Measurements from ENCODE around the gene ATF4.

Gene ATF4

DNA sequence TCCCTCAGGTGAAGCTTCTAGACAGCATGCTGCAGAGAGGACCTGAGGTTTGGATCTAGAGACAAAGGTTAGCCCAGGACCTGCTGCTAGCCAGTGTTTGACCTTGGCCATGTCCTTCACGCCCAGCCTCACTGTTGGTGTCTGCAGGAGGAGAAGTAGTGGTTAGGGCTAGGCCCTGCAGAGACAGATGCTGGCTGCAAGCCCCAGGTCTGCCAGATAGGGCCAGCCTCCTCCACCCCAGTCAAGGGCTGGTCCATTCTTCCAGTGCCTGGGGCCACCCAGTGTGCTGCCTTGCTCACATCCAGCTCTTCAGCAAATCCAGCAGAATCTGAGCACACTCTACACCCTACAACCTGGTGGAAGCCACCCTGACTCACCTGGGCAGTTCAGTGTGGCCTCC, 39.8 kb upstream of the ATF4 start:
- ChIA-PET POLR2A (interaction anchor here (0.7 kb wide), 2 partner anchors 10 to 40 kb away, joined by 3 read pairs; partner anchors contain the start of gene ATF4), CTCF (no interaction called here)
- TF ChIP-seq, protein P1, sequence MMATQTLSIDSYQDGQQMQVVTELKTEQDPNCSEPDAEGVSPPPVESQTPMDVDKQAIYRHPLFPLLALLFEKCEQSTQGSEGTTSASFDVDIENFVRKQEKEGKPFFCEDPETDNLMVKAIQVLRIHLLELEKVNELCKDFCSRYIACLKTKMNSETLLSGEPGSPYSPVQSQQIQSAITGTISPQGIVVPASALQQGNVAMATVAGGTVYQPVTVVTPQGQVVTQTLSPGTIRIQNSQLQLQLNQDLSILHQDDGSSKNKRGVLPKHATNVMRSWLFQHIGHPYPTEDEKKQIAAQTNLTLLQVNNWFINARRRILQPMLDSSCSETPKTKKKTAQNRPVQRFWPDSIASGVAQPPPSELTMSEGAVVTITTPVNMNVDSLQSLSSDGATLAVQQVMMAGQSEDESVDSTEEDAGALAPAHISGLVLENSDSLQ (IDR thresholded peaks at IDR 0.05): no peak
- TF ChIP-seq L3MBTL2 (conservative IDR thresholded peaks at IDR 0.05) (no peak), FOXM1 (IDR thresholded peaks at IDR 0.05; ENCODE audit: borderline replicate concordance) (no peak), TARDBP (IDR thresholded peaks at IDR 0.05) (no peak), NFRKB (IDR thresholded peaks at IDR 0.05) (no peak), ZNF384 (IDR thresholded peaks at IDR 0.05) (no peak), LEF1 (IDR thresholded peaks at IDR 0.05; ENCODE audit: borderline replicate concordance) (no peak), ARNT (IDR thresholded peaks at IDR 0.05) (no peak), SUZ12 (IDR thresholded peaks at IDR 0.05) (no peak), ELF4 (IDR thresholded peaks at IDR 0.05) (no peak), SP1 (IDR thresholded peaks at IDR 0.05) (no peak), FOXA1 (IDR thresholded peaks at IDR 0.05) (no peak), FOXK2 (IDR thresholded peaks at IDR 0.05) (no peak), BHLHE40 (IDR thresholded peaks at IDR 0.05; ENCODE audit: borderline replicate concordance) (no peak), CTBP1 (IDR thresholded peaks at IDR 0.05; ENCODE audit: borderline replicate concordance) (no peak), HDGF (IDR thresholded peaks at IDR 0.05; ENCODE audit: borderline replicate concordance) (no peak)
- no peak for DNase-seq (ENCODE audit: extremely low spot score)

DNA sequence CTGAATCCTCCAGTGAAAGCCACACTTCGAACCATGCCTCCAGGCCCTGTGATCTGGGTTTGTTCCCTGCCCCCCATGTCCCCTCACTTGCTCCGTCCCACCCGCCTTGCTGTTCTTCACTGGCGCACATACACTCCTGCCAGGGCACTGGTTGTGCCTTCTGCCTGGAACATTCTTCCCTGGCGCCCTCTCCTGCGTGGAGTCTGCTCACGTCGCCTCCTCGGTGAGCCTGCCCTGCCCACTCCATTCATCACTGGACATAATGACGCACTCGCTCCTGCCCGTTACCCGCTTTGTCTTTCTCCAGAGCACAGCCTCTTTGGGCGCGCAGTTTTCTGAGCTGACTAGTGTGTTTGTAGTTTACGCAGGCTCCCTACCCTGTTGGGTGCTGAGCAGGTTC, 39.3 kb upstream of the ATF4 start:
- TF ChIP-seq SP1 (IDR thresholded peaks at IDR 0.05): no peak
- no peak for TF ChIP-seq FOXM1 (IDR thresholded peaks at IDR 0.05; ENCODE audit: borderline replicate concordance)
- TF ChIP-seq LEF1 (IDR thresholded peaks at IDR 0.05; ENCODE audit: borderline replicate concordance): no peak
- TF ChIP-seq FOXA1 (IDR thresholded peaks at IDR 0.05): no peak
- no peak for TF ChIP-seq SUZ12 (IDR thresholded peaks at IDR 0.05)
- no peak for TF ChIP-seq ELF4 (IDR thresholded peaks at IDR 0.05)
- no peak for TF ChIP-seq ZNF384 (IDR thresholded peaks at IDR 0.05)
- TF ChIP-seq FOXK2 (IDR thresholded peaks at IDR 0.05): no peak
- TF ChIP-seq NFRKB (IDR thresholded peaks at IDR 0.05): no peak
- no peak for TF ChIP-seq BHLHE40 (IDR thresholded peaks at IDR 0.05; ENCODE audit: borderline replicate concordance)
- no peak for TF ChIP-seq L3MBTL2 (conservative IDR thresholded peaks at IDR 0.05)
- TF ChIP-seq ARNT (IDR thresholded peaks at IDR 0.05): no peak
- no peak for TF ChIP-seq CTBP1 (IDR thresholded peaks at IDR 0.05; ENCODE audit: borderline replicate concordance)

DNA sequence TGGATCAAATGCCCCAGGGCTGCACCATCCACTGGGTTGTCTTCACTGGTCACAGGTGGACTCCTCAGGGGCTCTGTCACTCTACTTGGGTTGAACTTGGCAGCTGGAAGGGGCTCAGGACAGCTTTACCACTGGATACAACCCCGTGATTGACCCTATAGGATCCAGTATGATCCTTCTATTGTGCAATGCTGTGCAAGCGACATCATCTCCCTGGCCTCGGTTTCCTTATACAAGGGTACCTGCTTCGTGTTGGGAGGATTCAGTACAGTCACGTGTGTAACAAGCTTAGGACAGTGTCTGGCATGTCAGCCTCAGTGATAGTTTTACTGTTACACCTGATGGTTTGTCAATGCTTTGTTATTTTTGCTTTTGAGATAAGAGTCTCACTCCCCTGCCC, 38.8 kb upstream of the ATF4 start:
- TF ChIP-seq SUZ12 (IDR thresholded peaks at IDR 0.05) (no peak), TARDBP (IDR thresholded peaks at IDR 0.05) (no peak), ELF4 (IDR thresholded peaks at IDR 0.05) (no peak), HDGF (IDR thresholded peaks at IDR 0.05; ENCODE audit: borderline replicate concordance) (no peak), SP1 (IDR thresholded peaks at IDR 0.05) (no peak), FOXK2 (IDR thresholded peaks at IDR 0.05) (no peak), ARNT (IDR thresholded peaks at IDR 0.05) (no peak), BHLHE40 (IDR thresholded peaks at IDR 0.05; ENCODE audit: borderline replicate concordance) (no peak), FOXA1 (IDR thresholded peaks at IDR 0.05) (no peak), LEF1 (IDR thresholded peaks at IDR 0.05; ENCODE audit: borderline replicate concordance) (no peak), L3MBTL2 (conservative IDR thresholded peaks at IDR 0.05) (no peak), CTBP1 (IDR thresholded peaks at IDR 0.05; ENCODE audit: borderline replicate concordance) (no peak)
- TF ChIP-seq, protein P1 (IDR thresholded peaks at IDR 0.05): no peak
- ChIA-PET POLR2A (interaction anchor here (1.1 to 1.2 kb wide), 2 partner anchors 9 to 21 kb away, joined by 3 read pairs; partner anchors contain the start of gene MIEF1), CTCF (interaction anchor here (0.6 kb wide), 1 partner anchor 1328 kb away, joined by 4 read pairs; no protein-coding TSS in a partner anchor)
- no peak for DNase-seq (ENCODE audit: extremely low spot score)

More for the DNA sequence above, 39.3 kb upstream of the ATF4 start:
- ChIA-PET POLR2A (interaction anchor here (1.1 to 1.2 kb wide), 2 partner anchors 9 to 21 kb away, joined by 3 read pairs; partner anchors contain the start of gene MIEF1), CTCF (no interaction called here)
- no peak for DNase-seq (ENCODE audit: extremely low spot score)

DNA sequence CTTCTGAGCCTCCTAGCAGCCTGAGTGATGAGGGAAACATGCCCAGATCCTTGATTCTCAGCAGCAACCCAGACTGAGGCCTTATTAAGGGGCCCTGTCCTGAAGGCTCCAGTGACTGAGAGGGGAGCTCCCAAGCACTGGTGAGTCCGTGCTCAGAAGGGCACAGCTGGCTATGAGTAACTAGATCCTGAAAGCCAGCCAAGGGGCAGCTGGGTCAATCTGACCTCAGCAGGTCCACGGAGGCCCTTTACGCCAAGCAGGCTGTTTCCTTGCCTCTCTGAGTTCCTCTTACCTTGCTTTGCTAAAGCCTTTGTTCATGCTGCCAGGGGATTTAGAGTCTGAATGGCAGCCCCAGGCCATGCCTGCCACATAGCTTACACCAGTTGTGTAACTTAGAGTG, 37.6 kb upstream of the ATF4 start:
- no peak for TF ChIP-seq TARDBP (IDR thresholded peaks at IDR 0.05)
- TF ChIP-seq NFRKB (IDR thresholded peaks at IDR 0.05): no peak
- no peak for TF ChIP-seq ZNF384 (IDR thresholded peaks at IDR 0.05)
- TF ChIP-seq ELF4 (IDR thresholded peaks at IDR 0.05): no peak
- POLR2A ChIA-PET: interaction anchor here (0.6 to 1.7 kb wide), 6 partner anchors 15 to 163 kb away, joined by 3 to 10 read pairs (median 4); partner anchors contain the start of genes ATF4, MIEF1 and RPL3
- no peak for DNase-seq (ENCODE audit: extremely low spot score)
- CTCF ChIA-PET: interaction anchor here (1.6 kb wide), 1 partner anchor 46 kb away, joined by 4 read pairs; no protein-coding TSS in a partner anchor

DNA sequence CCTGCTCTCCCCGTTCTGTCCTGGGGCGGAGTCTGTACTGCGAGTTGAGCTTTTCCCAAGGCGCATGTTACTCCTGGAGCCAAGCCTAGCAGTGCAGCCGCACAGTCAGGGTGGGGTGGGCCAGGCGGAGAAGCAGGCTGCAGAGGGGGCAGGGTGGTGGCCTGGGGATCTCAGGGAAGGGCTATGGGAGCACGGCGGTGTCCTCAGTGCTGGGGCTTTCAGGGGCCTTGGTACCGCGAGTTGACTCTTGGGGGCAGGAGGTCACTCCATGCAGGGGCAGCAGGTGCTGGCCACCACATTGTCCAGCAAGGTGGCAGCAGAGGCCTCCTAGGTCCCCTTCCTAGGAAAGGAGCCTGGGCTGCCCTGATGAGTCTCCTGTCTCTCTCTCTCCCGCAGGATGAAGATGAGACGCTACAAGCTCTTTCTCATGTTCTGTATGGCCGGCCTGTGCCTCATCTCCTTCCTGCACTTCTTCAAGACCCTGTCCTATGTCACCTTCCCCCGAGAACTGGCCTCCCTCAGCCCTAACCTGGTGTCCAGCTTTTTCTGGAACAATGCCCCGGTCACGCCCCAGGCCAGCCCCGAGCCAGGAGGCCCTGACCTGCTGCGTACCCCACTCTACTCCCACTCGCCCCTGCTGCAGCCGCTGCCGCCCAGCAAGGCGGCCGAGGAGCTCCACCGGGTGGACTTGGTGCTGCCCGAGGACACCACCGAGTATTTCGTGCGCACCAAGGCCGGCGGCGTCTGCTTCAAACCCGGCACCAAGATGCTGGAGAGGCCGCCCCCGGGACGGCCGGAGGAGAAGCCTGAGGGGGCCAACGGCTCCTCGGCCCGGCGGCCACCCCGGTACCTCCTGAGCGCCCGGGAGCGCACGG, 33.2 kb upstream of the ATF4 start:
- CTCF ChIA-PET: no interaction called here
- POLR2A ChIA-PET: interaction anchor here (1.1 kb wide), 1 partner anchor 33 kb away, joined by 3 read pairs; the partner anchor contains the start of gene ATF4
- DNase-seq (ENCODE audit: extremely low spot score): no peak
- TF ChIP-seq SUZ12 (IDR thresholded peaks at IDR 0.05) (no peak), CTBP1 (IDR thresholded peaks at IDR 0.05; ENCODE audit: borderline replicate concordance) (no peak), FOXA1 (IDR thresholded peaks at IDR 0.05) (no peak), FOXM1 (IDR thresholded peaks at IDR 0.05; ENCODE audit: borderline replicate concordance) (no peak), TARDBP (IDR thresholded peaks at IDR 0.05) (no peak), HDGF (IDR thresholded peaks at IDR 0.05; ENCODE audit: borderline replicate concordance) (no peak), ZNF384 (IDR thresholded peaks at IDR 0.05) (no peak), ARNT (IDR thresholded peaks at IDR 0.05) (no peak), L3MBTL2 (conservative IDR thresholded peaks at IDR 0.05) (no peak), SP1 (IDR thresholded peaks at IDR 0.05) (no peak), LEF1 (IDR thresholded peaks at IDR 0.05; ENCODE audit: borderline replicate concordance) (no peak), FOXK2 (IDR thresholded peaks at IDR 0.05) (no peak), NFRKB (IDR thresholded peaks at IDR 0.05) (no peak), BHLHE40 (IDR thresholded peaks at IDR 0.05; ENCODE audit: borderline replicate concordance) (no peak), ELF4 (IDR thresholded peaks at IDR 0.05) (no peak)
- TF ChIP-seq, protein P1 (IDR thresholded peaks at IDR 0.05): no peak
